NT2/D1 (cell line): Measurements from ENCODE around the gene DMD.
A peak's percentile ranks its signal among the peaks of the same experiment; 100 is the strongest.

Experiments used
- DNase-seq: peaks from one replicate; pipeline ENCODE4 v3.0.0-alpha.2; 2011; ENCODE audit warnings: low read depth, low spot score
- H3K27me3 ChIP-seq: 2 replicates; pipeline ENCODE4 v1.6.0; 2011; ENCODE audit warnings: mild to moderate bottlenecking; ENCODE audit not compliant: insufficient read length, insufficient read depth
- H3K36me3 ChIP-seq: 2 replicates; pipeline ENCODE4 v1.6.1; 2011; ENCODE audit warnings: mild to moderate bottlenecking, low read length, mixed read lengths; ENCODE audit not compliant: insufficient read depth, insufficient read length
- H3K4me1 ChIP-seq: 2 replicates; pipeline ENCODE4 v1.5.1; 2011; ENCODE audit not compliant: insufficient read depth, insufficient read length
- H3K4me3 ChIP-seq: 2 replicates; pipeline ENCODE4 v1.5.1; 2011; ENCODE audit warnings: low read depth; ENCODE audit not compliant: insufficient read length
- H3K9ac ChIP-seq: 2 replicates; pipeline ENCODE4 v1.6.0; 2011; ENCODE audit warnings: low read depth; ENCODE audit not compliant: insufficient read length
- H3K9me3 ChIP-seq: 2 replicates; pipeline ENCODE4 v1.5.1; 2011; ENCODE audit warnings: mild to moderate bottlenecking, low read length; ENCODE audit not compliant: insufficient read depth
- SUZ12 ChIP-seq: IDR thresholded peaks from 2 replicates; pipeline ENCODE4 v1.6.1; 2011; ENCODE audit not compliant: insufficient read length, insufficient read depth; ENCODE audit errors: extremely low read depth
- YY1 ChIP-seq: IDR thresholded peaks from 2 replicates; pipeline ENCODE4 v1.6.1; 2011; ENCODE audit not compliant: insufficient read length, insufficient read depth
- ZNF274 ChIP-seq: IDR thresholded peaks from 2 replicates; pipeline ENCODE4 v1.6.1; 2011; ENCODE audit warnings: mild to moderate bottlenecking, low read depth, low read length

Gene DMD

GRCh38 chrX:31268359-31268758, 1943.0 kb downstream of the DMD start:
- no peaks in the 10 kb centered on the region for H3K27me3 ChIP-seq
- H3K36me3 ChIP-seq = no peaks in the 10 kb centered on the region
- H3K9ac ChIP-seq = no peak overlapping the region
- no peaks in the 10 kb centered on the region for H3K9me3 ChIP-seq
- H3K4me1 ChIP-seq = no peaks in the 10 kb centered on the region
- no peak for DNase-seq
- no peak overlapping the region for H3K4me3 ChIP-seq
- no peak for TF ChIP-seq YY1
- no peak for TF ChIP-seq SUZ12
- no peak for TF ChIP-seq ZNF274

- no peak for TF ChIP-seq ZNF274
- TF ChIP-seq SUZ12 = no peak
- TF ChIP-seq YY1 = no peak
- H3K9ac ChIP-seq = peak overlapping the region; percentile 79
- no peak for DNase-seq
- H3K36me3 ChIP-seq = peaks cover 5% of the 10 kb centered on the region
- H3K9me3 ChIP-seq = no peaks in the 10 kb centered on the region
- H3K4me3 ChIP-seq = peak overlapping the region; percentile 61
- H3K27me3 ChIP-seq = no peaks in the 10 kb centered on the region
- H3K4me1 ChIP-seq = no peaks in the 10 kb centered on the region
Observed at GRCh38 chrX:31266203-31267076, 1944.9 kb downstream of the DMD start.

- no peak overlapping the region for H3K9ac ChIP-seq
- no peak for TF ChIP-seq SUZ12
- TF ChIP-seq YY1 = no peak
- no peak for TF ChIP-seq ZNF274
- no peaks in the 10 kb centered on the region for H3K27me3 ChIP-seq
- no peak overlapping the region for H3K4me3 ChIP-seq
- no peaks in the 10 kb centered on the region for H3K9me3 ChIP-seq
- H3K36me3 ChIP-seq = peaks cover 5% of the 10 kb centered on the region
- no peak for DNase-seq
- no peaks in the 10 kb centered on the region for H3K4me1 ChIP-seq
Observed at GRCh38 chrX:31265383-31265782, 1946.0 kb downstream of the DMD start.

- DNase-seq = no peak
- Histone ChIP-seq H3K36me3 (peaks cover 8% of the 10 kb centered on the region), H3K27me3 (no peaks in the 10 kb centered on the region), H3K4me3 (no peak overlapping the region), H3K4me1 (no peaks in the 10 kb centered on the region), H3K9ac (no peak overlapping the region), H3K9me3 (no peaks in the 10 kb centered on the region)
- no peak for TF ChIP-seq SUZ12
- TF ChIP-seq ZNF274 = no peak
- no peak for TF ChIP-seq YY1
Observed at GRCh38 chrX:31260351-31260750, 1951.0 kb downstream of the DMD start.

GRCh38 chrX:31258166-31258565, 1953.2 kb downstream of the DMD start:
- Histone ChIP-seq H3K36me3 (peaks cover 8% of the 10 kb centered on the region), H3K4me3 (no peak overlapping the region), H3K9me3 (no peaks in the 10 kb centered on the region), H3K4me1 (no peaks in the 10 kb centered on the region), H3K9ac (no peak overlapping the region), H3K27me3 (no peaks in the 10 kb centered on the region)
- no peak for DNase-seq
- no peak for TF ChIP-seq YY1
- TF ChIP-seq ZNF274 = no peak
- no peak for TF ChIP-seq SUZ12

- Histone ChIP-seq H3K9ac (no peak overlapping the region), H3K9me3 (no peaks in the 10 kb centered on the region), H3K27me3 (no peaks in the 10 kb centered on the region), H3K36me3 (peaks cover 4% of the 10 kb centered on the region), H3K4me1 (no peaks in the 10 kb centered on the region), H3K4me3 (no peak overlapping the region)
- DNase-seq = no peak
- no peak for TF ChIP-seq YY1
- TF ChIP-seq SUZ12 = no peak
- no peak for TF ChIP-seq ZNF274
Observed at GRCh38 chrX:31255310-31256033, 1955.9 kb downstream of the DMD start.

GRCh38 chrX:31252133-31252532, 1959.2 kb downstream of the DMD start:
- Histone ChIP-seq H3K9me3 (no peaks in the 10 kb centered on the region), H3K4me1 (no peaks in the 10 kb centered on the region), H3K9ac (no peak overlapping the region), H3K36me3 (no peaks in the 10 kb centered on the region), H3K4me3 (no peak overlapping the region), H3K27me3 (no peaks in the 10 kb centered on the region)
- no peak for DNase-seq
- TF ChIP-seq YY1 = no peak
- TF ChIP-seq SUZ12 = no peak
- no peak for TF ChIP-seq ZNF274
